Breast epithelium (tissue), 3 donors: Measurements from ENCODE around the gene TIFAB.

Source experiments
- CTCF ChIP-seq, 3 donors: fragments of 450-650 bp; IDR thresholded peaks; one replicate each; pipeline ENCODE4 v1.5.1; 2016 to 2017; ENCODE audit warnings: antibody characterized with exemption in 3 of 3, mild to moderate bottlenecking in 3 of 3, moderate library complexity in 3 of 3
- POLR2A ChIP-seq: fragments of 450-650 bp; IDR thresholded peaks from one replicate; pipeline ENCODE4 v1.6.1; 2016; ENCODE audit warnings: antibody characterized with exemption, mild to moderate bottlenecking, moderate library complexity
- POLR2AphosphoS5 ChIP-seq, 3 donors: sonication (generic); formaldehyde crosslinking; IDR thresholded peaks; one replicate each; pipeline ENCODE4 v1.6.1; 2017; ENCODE audit warnings: antibody characterized with exemption in 3 of 3

DNA sequence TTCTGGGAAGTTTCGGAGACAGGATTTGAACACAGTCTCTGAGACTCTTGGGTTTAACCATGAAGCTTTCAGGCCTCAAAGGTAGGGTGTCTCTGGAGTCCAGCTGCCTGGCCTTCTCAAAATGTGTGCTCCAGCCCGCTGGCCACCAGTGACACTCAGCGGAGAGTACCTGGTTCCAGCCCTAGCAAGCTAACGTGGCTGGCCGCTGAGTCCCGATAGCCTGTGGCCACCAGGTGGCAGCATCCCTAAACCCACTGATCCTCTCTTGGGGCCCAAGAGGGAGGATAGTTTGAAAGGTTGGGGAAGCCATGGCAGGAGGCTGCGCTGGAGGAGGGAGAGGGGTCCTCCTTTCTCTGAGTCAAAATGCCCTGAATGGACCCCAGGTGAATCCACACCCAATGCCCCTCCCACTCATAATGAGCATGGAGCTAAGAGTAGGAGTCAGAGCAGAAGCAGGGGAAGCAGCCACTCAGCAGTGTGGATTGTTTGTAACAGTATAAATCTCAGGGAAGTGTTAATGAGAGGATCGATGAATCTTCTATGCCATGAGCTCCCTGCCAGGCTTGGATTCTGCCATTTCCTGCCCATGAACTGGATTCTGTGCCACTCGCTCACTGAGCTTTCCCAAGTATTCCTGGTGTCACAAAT, 5.4 kb upstream of the TIFAB start:
- TF ChIP-seq CTCF (IDR thresholded peaks at IDR 0.05) (peak; percentile 35 to 56 (median 39)), POLR2AphosphoS5 (IDR thresholded peaks at IDR 0.05) (no peak), POLR2A (no peak)
